ENCODE results near the gene LY6G5B.

The LY6G5B gene

GRCh38 chr6:31651602-31652191 is 18.1 kb upstream of the LY6G5B start:
- peak; percentile 84 for DNase-seq (ENCODE audit: low read depth)
- TF ChIP-seq CTCF (IDR thresholded peaks at IDR 0.05; ENCODE audit: insufficient read depth, low read depth, low read length, missing control alignments), result no peak
- H3K4me3 ChIP-seq (ENCODE audit: low read length), result peak overlapping the region; percentile 60

- no peak for DNase-seq (ENCODE audit: low read depth)
- peak overlapping the region; percentile 60 for H3K4me3 ChIP-seq (ENCODE audit: low read length)
- TF ChIP-seq CTCF (IDR thresholded peaks at IDR 0.05; ENCODE audit: insufficient read depth, low read depth, low read length, missing control alignments), result no peak
Measured at GRCh38 chr6:31652925-31653724, 16.7 kb upstream of the LY6G5B start.

- DNase-seq (ENCODE audit: low read depth), result no peak
- no peak for TF ChIP-seq CTCF (IDR thresholded peaks at IDR 0.05; ENCODE audit: insufficient read depth, low read depth, low read length, missing control alignments)
- H3K4me3 ChIP-seq (ENCODE audit: low read length), result no peak overlapping the region
Measured at GRCh38 chr6:31654574-31655348, 15.0 kb upstream of the LY6G5B start.

- H3K4me3 ChIP-seq (ENCODE audit: low read length), result no peak within 1 kb of the TSS
- no peak for TF ChIP-seq CTCF (IDR thresholded peaks at IDR 0.05; ENCODE audit: insufficient read depth, low read depth, low read length, missing control alignments)
Measured at GRCh38 chr6:31655349-31656237, 14.2 kb upstream of the LY6G5B start, which contains the start of gene APOM. TSS of gene APOM (plus strand) at chr6:31655894. CDS start at chr6:31655967, 73 bp downstream.

GRCh38 chr6:31657406-31658157 is 12.2 kb upstream of the LY6G5B start:
- no peak for DNase-seq (ENCODE audit: low read depth)
- TF ChIP-seq CTCF (IDR thresholded peaks at IDR 0.05; ENCODE audit: insufficient read depth, low read depth, low read length, missing control alignments), result no peak
- H3K4me3 ChIP-seq (ENCODE audit: low read length), result no peak overlapping the region

More at GRCh38 chr6:31655349-31656237, 14.2 kb upstream of the LY6G5B start, which contains the start of gene APOM:
- no peak for DNase-seq (ENCODE audit: low read depth)
